Erythroblast (primary cell): ENCODE measurements around the gene LANCL3.

ENCODE experiments used
- DNase-seq, 2 experiments: peaks; one replicate each; lab custom pipeline; 2025; lab: John Stamatoyannopoulos, UW
- GATA1 ChIP-seq: IDR thresholded peaks from 2 replicates; pipeline ENCODE4 v1.6.1; 2011; ENCODE audit warnings: low read depth, mild to moderate bottlenecking, control low read depth, low read length, moderate library complexity
- POLR2A ChIP-seq: IDR thresholded peaks from 2 replicates; pipeline ENCODE4 v1.6.1; 2011; ENCODE audit warnings: mild to moderate bottlenecking, low read length

The LANCL3 gene

GRCh38 chrX:37651921-37652452 is 80.5 kb downstream of the LANCL3 start:
- peak; percentile 26 to 54 for DNase-seq
- TF ChIP-seq POLR2A (no peak), GATA1 (no peak)

GRCh38 chrX:37652589-37653231 is 81.2 kb downstream of the LANCL3 start:
- peak; percentile 84 to 95 for DNase-seq
- no peak for TF ChIP-seq GATA1
- TF ChIP-seq POLR2A, result peak; percentile 46

- TF ChIP-seq POLR2A (no peak), GATA1 (no peak)
- peak; percentile 52 to 65 for DNase-seq
These were observed 82.1 kb downstream of the LANCL3 start for GRCh38 chrX:37653397-37654085.

GRCh38 chrX:37658343-37659030 is 87.0 kb downstream of the LANCL3 start:
- no peak for TF ChIP-seq POLR2A
- TF ChIP-seq GATA1, result no peak
- DNase-seq, result no peak

- DNase-seq, result no peak
- TF ChIP-seq POLR2A (no peak), GATA1 (no peak)
These were observed 87.6 kb downstream of the LANCL3 start for GRCh38 chrX:37659047-37659446.

- DNase-seq, result peak in 1 of 2 experiments; percentile 15
- TF ChIP-seq GATA1, result no peak
- no peak for TF ChIP-seq POLR2A
These were observed 90.7 kb downstream of the LANCL3 start for GRCh38 chrX:37662181-37662580.

- TF ChIP-seq GATA1 (no peak), POLR2A (no peak)
- DNase-seq, result no peak
These were observed 95.1 kb downstream of the LANCL3 start for GRCh38 chrX:37666516-37666915.

GRCh38 chrX:37667141-37667540 is 95.7 kb downstream of the LANCL3 start:
- TF ChIP-seq POLR2A (no peak), GATA1 (no peak)
- no peak for DNase-seq

- DNase-seq, result no peak
- TF ChIP-seq POLR2A, result no peak
- no peak for TF ChIP-seq GATA1
These were observed 101.1 kb downstream of the LANCL3 start for GRCh38 chrX:37672563-37672962.

- no peak for TF ChIP-seq POLR2A
- no peak for TF ChIP-seq GATA1
- DNase-seq, result no peak
These were observed 105.3 kb downstream of the LANCL3 start for GRCh38 chrX:37676811-37677210.

- DNase-seq, result no peak
- no peak for TF ChIP-seq POLR2A
- no peak for TF ChIP-seq GATA1
These were observed 105.8 kb downstream of the LANCL3 start for GRCh38 chrX:37677243-37677642.

GRCh38 chrX:37677765-37678164 is 106.3 kb downstream of the LANCL3 start:
- TF ChIP-seq GATA1 (no peak), POLR2A (no peak)
- peak; percentile 2 to 11 for DNase-seq

GRCh38 chrX:37678574-37678973 is 107.1 kb downstream of the LANCL3 start:
- TF ChIP-seq GATA1, result no peak
- no peak for TF ChIP-seq POLR2A
- peak; percentile 20 to 23 for DNase-seq

- no peak for TF ChIP-seq GATA1
- TF ChIP-seq POLR2A, result no peak
- peak in 1 of 2 experiments; percentile 11 for DNase-seq
These were observed 107.8 kb downstream of the LANCL3 start for GRCh38 chrX:37679230-37679629.
